Stomach (tissue), 4 donors: ENCODE data around the gene EVA1C.
"Not testable (repeated sequence)": the region's sequence is repeated elsewhere in the genome, so short reads cannot be mapped to it uniquely, and the experiment has no call there.

Source experiments
- CTCF ChIP-seq, 7 experiments: fragments of 450-650 bp in 4 of 7; fragments of 200-600 bp in 3 of 7; sonication (generic) in 3 of 7; IDR thresholded peaks; one replicate each; pipeline ENCODE4 v1.5.1; 2016 to 2019; ENCODE audit warnings: antibody characterized with exemption in 7 of 7, control low read depth in 2 of 7, mild to moderate bottlenecking in 1 of 7
- EP300 ChIP-seq: sonication (generic); formaldehyde crosslinking; IDR thresholded peaks from one replicate; pipeline ENCODE4 v1.6.1; 2017; ENCODE audit warnings: antibody characterized with exemption
- POLR2A ChIP-seq, 4 donors: fragments of 450-650 bp; IDR thresholded peaks; one replicate each; pipeline ENCODE4 v1.6.1; 2016; ENCODE audit warnings: antibody characterized with exemption in 4 of 4, control low read depth in 2 of 4, mild to moderate bottlenecking in 1 of 4, moderate library complexity in 1 of 4
- POLR2AphosphoS5 ChIP-seq, 3 donors: sonication (generic); formaldehyde crosslinking; IDR thresholded peaks; one replicate each; pipeline ENCODE4 v1.6.1; 2016; ENCODE audit warnings: antibody characterized with exemption in 3 of 3

DNA sequence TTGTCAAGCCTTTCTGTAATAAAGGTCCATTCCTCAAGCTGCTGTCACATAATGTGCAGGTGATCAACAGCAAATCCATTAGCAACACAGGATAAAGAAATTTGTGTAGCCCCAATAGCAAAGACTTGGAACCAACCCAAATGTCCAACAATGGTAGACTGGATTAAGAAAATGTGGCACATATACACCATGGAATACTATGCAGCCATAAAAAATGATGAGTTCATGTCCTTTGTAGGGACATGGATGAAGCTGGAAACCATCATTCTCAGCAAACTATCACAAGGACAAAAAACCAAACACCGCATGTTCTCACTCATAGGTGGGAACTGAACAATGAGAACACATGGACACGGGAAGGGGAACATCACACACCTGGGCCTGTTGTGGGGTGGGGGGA lies 130.6 kb downstream of the EVA1C start:
- TF ChIP-seq CTCF (IDR thresholded peaks at IDR 0.05); POLR2AphosphoS5 (IDR thresholded peaks at IDR 0.05); POLR2A (IDR thresholded peaks at IDR 0.05); EP300: not testable (repeated sequence)
